ENCODE results near the gene PTGDS.
"Not testable (repeated sequence)": the region's sequence is repeated elsewhere in the genome, so short reads cannot be mapped to it uniquely, and the experiment has no call there.

Gene PTGDS

DNA sequence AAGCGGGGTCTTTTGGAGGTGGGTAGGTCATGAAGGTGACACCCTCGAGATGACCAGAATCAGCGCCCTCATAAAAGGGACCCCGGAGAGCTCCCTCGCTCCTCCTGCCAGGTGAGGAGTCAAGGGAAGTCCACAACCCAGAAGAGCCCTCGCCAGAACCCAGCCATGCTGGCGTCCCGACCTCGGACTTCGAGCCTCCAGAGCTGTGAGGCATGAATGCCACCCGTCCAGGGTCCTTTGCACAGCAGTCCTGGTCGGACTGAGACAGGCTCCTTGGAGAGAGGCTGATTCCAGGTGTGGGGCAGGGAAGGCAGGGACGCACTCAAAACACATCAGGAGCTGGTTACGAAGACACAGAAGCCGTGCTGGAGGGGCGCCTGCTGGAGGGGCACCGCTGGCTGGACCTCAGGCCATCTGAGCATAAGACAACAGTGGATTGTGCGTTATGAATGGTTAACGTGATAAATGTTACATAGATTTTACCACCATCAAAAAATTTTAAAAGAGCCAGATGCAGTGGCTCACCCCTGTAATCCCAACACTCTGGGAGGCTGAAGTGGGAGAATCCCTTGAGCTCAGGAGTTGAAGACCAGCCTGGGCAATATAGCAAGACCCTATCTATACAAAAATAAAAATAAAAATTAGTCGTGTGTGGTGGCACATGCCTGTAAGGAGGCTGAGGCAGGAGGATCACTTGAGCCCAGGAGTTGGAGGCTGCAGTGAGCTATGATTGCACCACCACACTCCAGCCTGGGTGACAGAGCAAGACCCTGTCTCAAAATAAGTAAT is 24.7 kb downstream of the PTGDS start:
- no peak for FAIRE-seq

DNA sequence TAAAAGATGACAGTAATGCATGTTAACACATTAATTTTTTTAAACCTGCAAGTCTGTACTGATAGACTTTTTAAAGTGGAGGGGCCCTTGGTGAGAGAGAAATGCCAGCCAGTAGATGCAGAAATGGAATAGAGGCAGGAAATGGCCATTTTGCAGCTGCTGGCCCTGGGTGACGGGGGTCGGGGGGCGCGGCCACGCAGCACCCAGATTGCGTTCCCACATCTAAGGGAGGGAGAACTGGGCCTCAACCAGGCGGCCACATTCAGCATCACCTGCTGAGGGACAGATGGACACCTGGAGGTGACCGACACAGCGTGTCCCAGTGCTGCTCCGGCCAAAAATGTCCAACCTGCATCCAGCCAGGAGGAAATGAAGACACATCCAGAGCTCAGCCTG is 25.3 kb downstream of the PTGDS start:
- no peak for FAIRE-seq
- TF ChIP-seq, protein P1, sequence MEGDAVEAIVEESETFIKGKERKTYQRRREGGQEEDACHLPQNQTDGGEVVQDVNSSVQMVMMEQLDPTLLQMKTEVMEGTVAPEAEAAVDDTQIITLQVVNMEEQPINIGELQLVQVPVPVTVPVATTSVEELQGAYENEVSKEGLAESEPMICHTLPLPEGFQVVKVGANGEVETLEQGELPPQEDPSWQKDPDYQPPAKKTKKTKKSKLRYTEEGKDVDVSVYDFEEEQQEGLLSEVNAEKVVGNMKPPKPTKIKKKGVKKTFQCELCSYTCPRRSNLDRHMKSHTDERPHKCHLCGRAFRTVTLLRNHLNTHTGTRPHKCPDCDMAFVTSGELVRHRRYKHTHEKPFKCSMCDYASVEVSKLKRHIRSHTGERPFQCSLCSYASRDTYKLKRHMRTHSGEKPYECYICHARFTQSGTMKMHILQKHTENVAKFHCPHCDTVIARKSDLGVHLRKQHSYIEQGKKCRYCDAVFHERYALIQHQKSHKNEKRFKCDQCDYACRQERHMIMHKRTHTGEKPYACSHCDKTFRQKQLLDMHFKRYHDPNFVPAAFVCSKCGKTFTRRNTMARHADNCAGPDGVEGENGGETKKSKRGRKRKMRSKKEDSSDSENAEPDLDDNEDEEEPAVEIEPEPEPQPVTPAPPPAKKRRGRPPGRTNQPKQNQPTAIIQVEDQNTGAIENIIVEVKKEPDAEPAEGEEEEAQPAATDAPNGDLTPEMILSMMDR (IDR thresholded peaks at IDR 0.05; ENCODE audit: insufficient read depth, missing control alignments), result no peak
- no peak for DNase-seq (ENCODE audit: insufficient read length, low spot score)

More for the DNA sequence above, 24.7 kb downstream of the PTGDS start:
- DNase-seq (ENCODE audit: insufficient read length, low spot score), result no peak
- TF ChIP-seq, protein P1 (IDR thresholded peaks at IDR 0.05; ENCODE audit: insufficient read depth, missing control alignments), result no peak

DNA sequence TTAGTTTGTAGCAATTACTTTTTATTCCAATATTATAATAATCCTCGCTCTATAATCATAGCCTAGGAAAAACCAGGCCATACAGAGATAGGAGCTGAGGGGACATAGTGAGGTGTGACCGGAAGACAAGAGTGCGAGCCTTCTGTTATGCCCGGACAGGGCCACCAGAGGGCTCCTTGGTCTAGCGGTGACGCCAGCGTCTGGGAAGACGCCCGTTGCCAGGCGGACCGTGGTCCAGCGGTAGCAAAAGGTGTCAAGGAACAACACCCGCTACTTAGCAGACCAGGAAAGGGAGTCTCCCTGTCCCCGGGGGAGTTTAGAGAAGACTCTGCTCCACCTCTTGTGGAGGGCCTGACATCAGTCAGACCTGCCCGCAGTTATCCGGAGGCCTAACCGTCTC is 27.0 kb downstream of the PTGDS start:
- not testable (repeated sequence) for DNase-seq (ENCODE audit: insufficient read length, low spot score); FAIRE-seq
- TF ChIP-seq, protein P1 (IDR thresholded peaks at IDR 0.05; ENCODE audit: insufficient read depth, missing control alignments), result peak; percentile 13

DNA sequence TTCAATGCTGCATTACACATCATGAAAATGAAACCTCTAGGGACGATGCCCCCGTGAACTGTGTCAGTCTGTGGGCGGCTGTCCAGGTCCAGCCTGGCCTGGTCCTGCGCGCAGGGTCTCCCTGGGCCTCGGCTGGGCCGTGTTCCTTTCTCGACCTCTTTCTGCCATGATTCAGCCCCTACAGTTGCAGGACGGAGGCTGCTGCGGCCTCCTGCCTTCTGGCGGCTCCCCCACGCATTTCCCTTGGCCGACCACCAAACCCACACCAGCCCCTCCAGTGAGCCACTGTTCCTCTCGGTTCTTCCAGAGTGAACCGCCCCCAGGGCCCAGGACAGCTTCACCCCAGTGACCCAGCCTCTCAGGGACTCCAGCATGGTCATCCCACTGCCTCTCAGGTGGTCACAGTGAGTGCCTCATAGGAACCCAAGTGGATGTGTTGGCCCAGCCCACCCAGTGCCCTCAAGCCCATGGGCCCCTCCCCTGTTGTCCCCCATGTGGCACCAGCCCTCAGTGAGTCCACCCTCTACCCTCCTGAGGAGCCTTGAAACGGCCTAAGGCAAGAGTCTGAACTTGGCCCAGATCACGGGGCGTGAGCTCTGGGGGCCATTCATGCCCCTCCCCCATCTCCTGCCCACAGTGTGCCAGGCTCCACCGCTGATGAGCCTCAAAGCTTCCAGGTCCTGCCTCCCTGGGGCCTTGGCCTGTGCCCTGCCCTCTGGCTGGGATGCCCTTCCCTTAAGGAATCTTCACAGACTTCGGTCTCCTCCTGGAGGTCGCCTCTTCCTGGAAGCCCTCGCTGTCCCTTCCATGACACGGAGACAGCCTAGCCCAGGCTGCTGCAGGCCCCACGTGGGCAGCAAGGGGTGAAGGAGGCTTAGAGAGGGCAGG is 29.1 kb downstream of the PTGDS start:
- FAIRE-seq (no peak), DNase-seq (ENCODE audit: insufficient read length, low spot score) (no peak)
- TF ChIP-seq, protein P1 (IDR thresholded peaks at IDR 0.05; ENCODE audit: insufficient read depth, missing control alignments), result no peak

DNA sequence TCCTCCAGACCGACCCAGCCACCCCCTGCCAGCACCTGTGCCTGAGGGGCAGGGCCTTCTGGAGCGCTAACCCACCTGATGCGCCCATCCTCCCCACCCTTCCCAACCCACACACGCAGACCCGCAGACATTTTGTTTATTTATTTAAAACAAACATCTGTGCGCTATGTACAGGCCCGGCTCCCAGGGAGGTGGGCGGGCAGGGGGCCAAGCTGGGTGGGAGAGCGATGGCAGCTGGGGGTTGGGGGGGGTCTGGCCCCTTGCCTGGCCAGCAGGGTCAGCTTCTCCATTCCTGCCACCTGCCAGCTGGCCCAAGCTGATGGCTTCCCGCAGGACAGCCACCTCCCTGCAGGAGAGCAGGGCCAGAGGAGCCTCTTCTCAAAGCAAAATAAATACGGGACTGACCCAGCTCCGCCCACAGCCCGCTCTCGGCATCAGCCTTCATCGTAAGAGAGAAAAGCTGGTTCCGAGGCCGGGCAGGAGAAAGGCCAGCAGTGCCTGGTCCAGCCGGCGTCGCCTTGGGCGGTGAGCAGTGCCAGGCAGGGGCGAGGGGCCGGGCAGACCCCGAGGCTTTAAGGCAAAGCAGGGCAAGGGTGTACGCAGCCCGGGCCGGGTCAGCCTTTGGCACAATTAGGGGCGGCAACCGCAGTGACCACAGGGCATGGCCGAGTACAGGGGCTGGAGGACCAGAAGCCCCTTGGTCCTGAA is 30.0 kb downstream of the PTGDS start:
- TF ChIP-seq, protein P1 (IDR thresholded peaks at IDR 0.05; ENCODE audit: insufficient read depth, missing control alignments), result no peak
- FAIRE-seq (no peak), DNase-seq (ENCODE audit: insufficient read length, low spot score) (no peak)

DNA sequence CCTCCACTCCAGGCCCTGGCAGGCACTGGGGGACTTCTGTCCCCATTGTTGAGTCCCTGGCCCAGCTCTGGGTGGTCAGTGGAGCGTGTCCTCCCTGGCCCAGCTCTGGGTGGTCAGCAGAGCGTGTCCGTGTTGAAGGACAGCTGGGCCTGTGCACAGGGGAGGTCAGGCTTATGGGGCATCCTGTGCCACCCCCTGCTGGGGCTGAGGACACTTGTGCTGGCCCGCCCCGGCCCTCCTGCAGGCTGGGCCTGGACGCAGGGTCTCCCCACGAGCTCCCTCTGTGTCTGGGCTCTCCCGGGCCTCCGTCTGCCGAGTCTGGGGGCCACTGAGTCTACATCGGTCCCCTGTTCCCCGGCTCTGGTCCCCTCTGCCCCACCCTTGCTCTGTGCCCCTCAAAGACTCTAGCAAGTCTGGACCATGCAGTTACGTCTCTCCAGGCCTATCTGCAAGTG is 30.5 kb downstream of the PTGDS start:
- TF ChIP-seq, protein P1 (IDR thresholded peaks at IDR 0.05; ENCODE audit: insufficient read depth, missing control alignments), result no peak
- no peak for FAIRE-seq

More for the DNA sequence above, 30.5 kb downstream of the PTGDS start:
- DNase-seq (ENCODE audit: insufficient read length, low spot score), result no peak

Data from D721Med (cell line).